ENCODE data around the gene MED9.
"Not testable (repeated sequence)": the region's sequence is repeated elsewhere in the genome, so short reads cannot be mapped to it uniquely, and the experiment has no call there.

The MED9 gene

DNA sequence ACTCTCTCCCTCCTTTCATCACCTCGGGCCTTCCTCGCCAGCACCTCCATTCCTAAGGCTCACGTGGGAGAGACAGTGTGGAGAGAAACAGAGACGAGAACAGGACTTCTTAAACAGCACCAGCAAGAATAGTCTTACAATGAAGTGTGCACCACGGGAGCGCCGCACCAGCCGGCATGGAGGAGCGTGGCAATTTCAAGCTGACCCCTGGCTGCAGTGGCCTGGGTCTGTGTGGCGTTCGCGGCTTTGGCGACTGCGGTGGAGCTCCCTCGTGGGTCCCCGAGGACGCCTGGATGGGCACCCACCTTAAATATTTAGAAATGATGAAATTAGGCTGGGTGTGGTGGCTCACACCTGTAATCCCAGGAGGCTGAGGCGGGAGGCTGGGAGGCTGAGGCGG is 20.5 kb upstream of the MED9 start:
- DNase-seq, result no peak

DNA sequence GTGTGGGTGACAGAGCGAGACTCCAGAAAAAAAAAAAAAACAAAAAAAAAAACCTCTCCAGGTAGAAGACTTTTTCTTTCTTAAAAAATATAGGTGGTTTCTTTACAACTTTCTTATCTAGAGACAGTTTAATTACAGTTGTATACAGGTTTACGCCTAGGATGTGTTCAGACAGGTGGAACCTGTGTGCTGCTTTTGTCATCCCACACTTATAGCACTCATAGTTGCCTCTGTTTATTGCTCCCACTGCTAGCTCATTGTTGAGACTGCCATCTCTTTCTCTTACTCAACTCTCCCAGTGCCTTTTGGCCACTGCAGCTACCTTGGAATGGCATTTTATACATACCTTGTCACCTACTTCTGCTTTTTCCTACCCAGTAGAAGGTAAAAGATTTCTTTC is 19.1 kb upstream of the MED9 start:
- DNase-seq, result no peak

DNA sequence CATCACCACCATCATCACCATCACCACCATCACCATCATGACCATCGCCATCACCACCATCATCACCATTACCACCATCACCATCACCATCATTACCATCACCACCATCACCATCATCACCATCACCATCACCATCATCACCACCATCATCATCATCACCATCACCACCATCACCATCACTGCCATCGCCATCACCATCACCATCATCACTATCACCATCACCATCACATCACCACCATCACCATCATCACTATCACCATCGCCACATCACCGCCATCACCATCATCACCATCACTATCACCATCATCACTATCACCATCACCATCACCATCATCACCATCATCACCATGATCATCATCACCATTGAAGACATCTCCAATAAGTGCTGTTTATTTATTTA is 16.8 kb upstream of the MED9 start:
- DNase-seq, result no peak

DNA sequence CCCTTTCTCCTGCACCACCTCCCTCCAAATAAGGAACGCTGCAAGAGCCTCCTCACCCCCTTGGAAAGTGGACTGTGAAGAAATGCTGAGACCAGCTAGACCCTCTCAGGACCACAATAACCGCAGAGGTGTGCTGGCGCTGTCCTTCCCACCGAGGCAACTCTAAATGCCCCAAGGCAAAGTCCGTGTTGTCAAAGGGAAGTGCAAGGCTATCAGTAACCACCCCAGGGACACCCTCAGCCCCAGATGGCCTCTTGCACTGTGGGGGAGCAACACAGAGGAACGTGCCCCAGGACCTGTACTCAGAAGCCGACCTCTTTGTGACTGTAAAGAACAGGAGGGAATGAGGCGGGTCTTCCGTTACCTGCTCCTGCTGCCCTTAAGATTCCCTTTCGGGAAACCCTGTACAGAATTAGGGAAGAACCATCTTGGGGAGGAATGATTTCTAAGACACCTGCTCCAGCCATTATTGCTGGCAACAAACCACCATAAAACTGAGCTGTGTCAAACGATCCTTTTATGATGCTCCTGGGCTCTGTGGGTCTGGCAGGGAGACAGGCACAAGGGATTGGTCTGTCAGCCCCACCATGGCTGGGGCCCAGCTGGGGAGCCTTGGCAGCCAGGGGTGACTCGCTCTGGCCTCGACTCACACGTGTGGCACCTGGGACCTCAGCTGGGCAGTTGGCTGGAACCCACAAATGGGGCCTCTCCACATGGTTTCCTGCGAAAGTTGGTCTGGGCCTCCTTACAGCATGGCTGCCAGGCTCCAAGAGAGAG is 14.6 kb upstream of the MED9 start:
- DNase-seq, result no peak

DNA sequence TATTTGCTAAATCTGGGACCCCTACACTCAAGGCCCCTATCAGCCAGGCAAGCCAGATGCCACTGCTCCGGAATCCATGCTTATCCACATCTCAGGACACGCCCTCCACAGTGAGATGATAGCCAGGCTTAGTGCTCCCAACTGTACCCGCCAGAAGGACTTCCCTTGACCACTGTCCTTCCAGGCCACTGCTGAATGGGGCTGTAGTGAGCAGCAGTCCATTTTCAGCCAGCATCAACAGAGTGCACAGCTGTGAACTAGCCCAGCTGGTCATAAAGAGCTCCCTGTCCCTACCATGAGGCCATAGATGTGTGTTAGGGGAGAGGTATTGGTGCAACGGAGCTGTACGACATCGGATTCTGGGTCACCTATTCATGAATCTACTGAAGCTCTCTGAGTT is 13.0 kb upstream of the MED9 start:
- DNase-seq, result no peak

DNA sequence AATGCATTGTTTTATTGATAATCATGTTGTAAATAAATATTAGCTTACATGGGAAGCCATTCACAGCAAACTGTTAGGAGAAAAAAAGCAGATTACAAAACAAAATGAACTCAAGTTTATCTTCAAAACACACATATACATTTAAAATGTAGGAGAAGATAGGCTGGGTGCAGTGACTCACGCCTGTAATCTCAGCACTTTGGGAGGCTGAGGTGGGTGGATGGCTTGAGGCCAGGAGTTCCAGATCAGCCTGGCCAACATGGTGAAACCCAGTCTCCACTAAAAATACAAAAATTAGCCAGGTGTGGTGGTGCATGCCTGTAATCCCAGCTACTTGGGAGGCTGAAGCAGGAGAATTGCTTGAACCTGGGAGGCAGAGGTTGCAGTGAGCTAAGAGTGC is 10.9 kb upstream of the MED9 start:
- not testable (repeated sequence) for DNase-seq

DNA sequence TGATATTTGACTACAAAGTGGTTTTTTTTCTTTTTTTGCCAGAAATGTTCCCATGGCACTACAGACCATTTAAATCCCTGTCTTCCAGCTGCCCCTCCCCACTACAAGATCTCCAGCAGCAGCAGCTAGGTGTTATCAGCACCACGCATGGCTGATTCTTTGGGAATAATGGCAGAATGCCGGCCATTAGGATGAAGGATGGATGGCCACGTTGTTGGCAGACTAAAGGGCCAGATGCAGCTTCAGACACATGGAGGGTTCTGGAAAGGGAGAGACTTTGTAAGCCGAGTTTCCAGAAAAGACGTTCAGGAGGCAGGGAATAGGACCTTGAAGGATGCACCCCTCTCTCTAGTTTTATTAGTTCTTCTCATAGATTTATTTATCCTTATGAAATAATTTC is 10.3 kb upstream of the MED9 start:
- no peak for DNase-seq

DNA sequence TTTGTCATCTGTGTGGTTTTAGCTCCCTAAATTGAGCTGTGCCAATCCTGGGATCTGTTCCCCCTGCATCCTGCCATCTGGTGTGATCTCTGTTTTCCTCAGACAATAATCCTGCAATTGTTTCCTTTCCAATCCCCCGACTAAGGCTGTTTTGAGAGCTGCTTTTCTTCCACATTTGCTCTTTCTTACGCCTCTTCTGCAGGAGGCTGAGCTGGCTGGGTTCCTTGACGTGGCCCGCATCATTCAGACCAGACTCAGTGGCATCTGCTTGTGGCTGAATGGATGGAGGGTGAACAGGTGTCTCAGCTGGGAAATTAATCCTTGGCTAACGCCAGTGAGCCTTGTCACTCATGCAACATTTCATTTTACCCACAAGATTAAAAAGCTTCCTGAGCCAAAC is 9.8 kb upstream of the MED9 start:
- DNase-seq, result no peak

DNA sequence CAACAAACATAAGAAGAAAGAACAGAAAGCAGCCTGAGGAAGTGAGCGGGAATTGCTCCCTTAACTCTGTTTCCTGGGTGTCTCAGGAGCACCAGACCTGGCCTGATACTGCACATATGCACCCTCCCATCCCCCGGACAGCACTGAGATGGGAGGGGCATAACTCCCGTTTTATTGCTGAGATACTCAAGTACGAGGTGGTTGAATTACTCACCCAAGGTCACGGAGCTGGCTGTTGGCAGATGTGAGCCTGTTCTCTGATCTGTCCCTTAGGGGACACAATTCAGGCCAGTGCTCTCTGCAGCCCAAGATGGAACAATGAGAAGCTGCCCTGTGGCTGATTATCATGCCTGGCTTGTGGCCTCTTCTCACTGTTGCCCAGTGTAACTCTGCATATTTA is 9.1 kb upstream of the MED9 start:
- DNase-seq, result no peak

DNA sequence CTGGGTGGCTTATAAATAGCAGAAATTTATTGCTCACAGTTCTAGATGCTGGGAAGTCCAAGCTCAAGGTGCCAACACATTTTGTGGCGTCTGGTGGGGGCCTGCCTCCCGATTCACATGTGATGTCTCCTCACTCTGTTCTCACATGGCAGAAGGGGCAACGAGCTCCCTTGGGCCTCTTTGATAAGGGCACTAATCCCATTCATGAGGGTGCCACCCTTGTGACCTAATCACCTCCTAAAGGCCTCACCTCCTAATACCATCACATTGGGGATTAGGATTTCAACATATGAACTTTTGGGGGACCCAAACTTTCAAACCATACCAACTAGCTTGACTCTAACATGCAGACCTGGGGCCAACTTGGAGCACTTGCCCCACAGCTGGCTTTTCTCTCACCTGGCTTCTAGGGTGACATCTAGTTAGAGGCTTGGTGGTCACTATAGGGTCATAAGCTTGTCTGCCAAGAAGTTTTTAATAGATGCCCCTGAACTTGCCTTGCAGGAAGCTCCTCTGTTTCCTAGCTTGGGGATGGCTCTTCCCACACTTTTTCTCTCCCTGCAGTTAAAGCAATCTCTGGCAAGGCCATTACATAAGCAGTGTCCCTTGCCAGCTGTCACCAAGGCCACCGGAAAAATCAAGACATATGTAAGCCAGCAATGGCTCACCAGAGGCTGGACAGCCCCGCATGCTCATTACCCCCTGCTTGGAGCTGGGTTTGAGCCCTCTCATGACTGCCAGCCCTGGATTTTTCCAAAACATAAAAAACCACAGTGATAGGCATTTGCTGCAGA is 8.4 kb upstream of the MED9 start:
- no peak for DNase-seq

DNA sequence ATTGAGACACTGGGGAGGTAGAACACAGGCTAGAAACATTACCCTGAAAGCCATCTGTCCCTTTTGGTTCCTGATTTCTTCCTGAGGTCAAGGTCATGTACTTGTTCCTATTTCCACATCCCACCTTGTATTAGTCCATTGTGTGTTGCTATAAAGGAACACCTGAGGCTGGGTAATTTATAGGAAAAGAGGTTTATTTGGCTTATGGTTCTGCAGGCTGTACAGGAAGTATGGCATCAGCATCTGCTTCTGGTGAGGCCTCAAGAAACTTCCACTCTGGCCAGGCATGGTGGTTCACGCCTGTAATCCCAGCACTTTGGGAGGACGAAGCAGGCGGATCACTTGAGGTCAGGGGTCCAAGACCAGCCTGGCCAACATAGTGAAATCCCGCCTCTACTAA is 7.4 kb upstream of the MED9 start:
- DNase-seq, result no peak

DNA sequence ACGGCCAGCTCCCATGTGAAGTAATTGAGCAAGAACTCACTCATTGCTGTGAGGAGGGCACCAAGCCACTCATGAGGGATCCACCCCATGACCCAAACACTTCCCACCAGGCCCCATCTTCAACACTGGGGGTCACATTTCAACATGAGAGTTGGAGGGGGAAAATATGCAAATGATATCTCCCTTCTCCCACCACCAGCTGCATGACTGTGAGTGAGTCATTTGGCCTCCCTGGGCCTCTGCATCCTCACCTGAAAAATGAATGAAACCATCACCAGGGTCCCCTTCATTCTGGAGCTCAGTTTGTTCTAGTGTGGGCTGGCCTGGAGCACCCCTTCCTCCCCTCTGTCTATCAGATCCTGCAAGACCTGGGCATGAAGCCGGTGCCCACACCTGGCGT is 6.8 kb upstream of the MED9 start:
- DNase-seq, result no peak

DNA sequence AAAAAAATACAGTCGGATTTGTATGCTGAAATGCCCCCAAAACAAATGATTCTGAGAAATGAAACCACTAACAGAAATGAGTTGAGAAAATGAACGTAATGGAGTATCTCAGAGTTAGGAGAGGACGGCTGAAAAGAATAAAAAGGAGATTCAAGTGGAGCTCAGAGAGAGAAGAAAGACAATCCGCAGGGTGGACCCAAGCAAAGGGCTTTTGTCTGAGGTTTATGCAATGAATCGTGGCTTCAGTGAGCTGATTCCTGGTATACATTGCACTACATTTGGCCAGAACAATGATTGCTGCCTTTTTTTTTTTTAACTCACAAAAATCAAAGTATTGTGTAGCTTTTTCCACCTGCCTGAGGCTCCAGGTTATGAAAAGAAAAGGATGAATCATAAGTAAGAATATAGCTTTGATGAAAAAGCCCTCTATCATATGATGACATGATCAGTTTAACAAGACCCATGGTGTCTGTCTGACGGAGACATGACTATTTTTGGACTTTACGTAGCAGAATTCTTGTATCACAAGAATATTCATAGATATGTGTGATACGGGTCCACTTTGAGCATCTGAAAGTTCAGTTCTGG is 4.4 kb upstream of the MED9 start:
- no peak for DNase-seq

DNA sequence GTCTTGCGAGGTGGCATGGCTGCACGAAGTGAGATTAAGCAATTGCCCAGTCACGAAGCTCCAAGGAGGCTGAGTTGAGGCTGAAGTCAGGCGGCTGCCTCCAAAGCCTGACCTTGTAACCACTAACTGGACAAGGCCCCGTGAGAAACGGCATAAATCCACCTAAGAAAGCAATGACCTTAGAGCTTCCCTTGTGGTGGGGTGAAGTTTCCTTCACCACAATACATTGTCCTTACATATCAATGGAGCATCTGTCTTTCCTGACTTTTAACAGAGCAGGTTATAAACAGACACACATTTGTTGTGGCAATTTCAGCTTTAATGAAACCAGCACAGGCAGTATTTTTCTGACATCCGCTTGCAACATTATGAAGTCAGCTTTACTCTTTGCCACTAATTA is 2.5 kb upstream of the MED9 start:
- DNase-seq, result no peak

DNA sequence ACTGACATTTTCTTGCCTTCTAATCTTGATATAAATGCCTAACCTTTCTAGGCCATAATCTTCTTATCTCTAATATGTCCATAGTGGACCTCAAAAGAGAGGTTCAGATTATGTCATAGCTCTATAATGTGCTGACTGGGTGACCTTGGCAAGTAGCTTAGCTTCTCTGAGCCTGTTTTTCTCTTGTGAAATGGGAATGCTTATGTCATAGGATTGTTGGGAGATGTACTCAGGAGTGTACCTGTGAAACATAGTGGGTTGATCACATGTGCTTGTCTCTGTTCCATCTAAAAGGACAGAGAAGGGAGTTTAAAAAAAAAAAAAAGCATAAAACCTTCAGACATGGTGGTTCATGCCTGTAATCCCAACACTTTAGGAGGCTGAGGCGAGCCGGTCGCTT is 2.4 kb downstream of the MED9 start:
- no peak for DNase-seq

DNA sequence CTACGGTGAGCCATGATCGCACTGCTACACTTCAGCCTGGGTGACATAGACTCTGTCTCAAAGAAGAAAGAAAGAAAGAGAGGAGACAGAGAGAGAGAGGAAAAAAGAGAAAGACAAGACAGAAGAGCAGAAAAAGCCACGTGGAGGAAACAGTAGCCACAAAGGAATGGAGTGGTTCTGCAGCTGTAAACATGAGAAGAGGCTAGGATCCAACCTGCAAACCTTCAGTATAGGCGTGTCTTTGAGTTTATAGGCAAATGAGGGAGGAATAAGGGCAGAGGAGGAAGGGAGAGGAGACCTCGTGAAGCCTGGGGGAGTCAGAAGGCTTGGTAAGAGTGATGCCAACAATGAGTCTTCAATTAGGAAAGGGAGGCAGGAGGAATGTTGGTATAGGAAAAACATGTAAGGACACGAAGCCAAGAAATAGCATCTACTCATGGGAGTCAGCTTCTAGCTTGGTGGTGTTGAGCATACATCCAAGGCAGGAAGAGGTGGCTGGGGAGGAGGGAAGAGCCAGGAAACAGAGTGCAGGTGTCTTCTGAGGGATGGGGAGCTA is 3.9 kb downstream of the MED9 start:
- DNase-seq, result no peak

DNA sequence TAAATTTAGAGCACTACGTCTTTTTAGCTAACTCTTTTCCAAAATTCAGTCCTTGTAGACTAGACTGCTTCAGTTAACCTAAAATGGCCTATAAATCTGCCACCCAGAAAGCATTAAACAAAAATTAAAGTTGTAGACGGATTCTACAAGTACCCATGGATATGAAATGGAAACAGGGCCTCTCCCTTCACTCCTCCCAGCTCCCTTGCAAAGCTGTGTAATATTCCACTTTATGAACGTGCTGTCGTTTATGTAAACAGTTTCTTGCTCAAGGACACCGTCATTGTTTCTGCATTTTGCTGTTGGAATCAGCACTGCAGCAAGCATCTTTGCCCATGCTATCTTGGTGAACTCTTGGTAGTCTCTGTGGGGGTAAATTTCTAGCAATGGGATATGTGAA is 5.1 kb downstream of the MED9 start:
- DNase-seq, result no peak

DNA sequence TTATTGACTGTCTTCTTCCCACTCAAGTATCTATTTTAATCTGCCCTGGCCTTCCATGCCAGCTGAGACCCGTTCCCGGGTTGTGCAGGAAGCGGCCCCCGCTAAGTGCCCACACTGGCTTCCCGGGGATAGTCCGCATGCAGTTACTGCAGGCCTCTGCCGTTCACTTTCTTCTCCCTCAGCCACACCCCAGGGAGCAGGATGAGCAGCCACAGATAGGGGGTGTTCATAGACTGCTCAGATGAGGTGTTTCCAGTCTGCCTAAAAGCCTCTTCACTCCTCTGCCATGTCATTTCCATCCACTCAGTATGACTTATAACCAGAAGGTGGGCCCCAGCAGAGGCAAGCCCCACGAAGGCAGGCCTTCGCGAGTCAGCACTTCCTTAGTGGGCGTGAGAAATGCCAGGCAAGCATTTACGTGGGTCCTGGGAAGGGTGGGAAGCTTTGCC is 7.7 kb downstream of the MED9 start:
- no peak for DNase-seq

DNA sequence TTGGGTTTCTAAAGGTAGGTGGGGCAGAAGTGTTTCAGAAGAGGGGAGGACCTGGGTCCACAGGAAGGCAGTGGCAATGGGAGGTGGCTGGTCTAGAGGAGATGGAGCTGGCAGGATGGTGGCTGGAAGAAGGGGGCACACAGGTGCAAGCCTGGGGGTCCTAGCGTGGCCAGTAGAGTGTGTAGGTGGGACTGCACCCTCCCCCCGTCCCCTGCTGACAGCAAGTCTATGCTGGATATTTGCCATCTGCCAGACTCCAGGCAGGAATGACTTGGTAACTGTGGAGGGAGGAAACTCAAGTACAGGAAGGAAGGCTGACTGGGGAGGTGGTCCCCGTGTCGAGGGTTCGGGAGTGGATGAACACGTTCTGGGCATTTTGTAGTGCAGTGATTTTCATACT is 8.6 kb downstream of the MED9 start:
- no peak for DNase-seq

DNA sequence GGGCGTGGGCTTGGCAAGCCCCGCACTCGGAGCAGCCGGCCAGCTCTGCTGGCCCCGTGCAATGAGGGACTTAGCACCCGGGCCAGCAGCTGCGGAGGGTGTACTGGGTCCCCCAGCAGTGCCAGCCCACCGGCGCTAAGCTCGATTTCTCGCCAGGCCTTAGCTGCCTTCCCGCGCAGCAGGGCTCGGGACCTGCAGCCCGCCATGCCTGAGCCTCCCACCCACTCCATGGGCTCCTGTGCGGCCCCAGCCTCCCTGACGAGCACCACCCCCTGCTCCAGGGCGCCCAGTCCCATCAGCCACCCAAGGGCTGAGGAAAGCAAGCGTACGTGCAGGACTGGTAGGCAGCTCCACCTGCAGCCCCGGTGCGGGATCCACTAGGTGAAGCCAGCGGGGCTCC is 9.6 kb downstream of the MED9 start:
- not testable (repeated sequence) for DNase-seq

DNA sequence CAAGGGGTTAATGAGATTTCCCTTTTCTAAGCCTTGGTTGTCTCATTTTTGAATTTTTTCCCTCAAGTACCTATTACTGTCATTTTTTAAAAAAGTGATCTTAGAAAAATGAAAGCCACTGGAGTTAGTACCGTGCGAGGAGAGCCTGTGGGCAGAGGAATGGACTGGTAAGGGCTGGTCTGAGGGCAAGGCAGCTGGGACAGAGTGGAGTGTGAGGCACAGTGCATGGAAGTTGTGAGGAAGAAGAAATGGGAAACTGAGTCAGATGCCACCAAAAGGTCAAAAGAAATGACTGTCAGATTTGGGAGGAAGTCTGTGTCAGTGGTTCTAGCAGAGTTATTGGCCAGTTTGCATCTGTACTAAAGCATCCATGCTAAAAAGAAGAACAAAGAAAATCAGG is 11.2 kb downstream of the MED9 start:
- DNase-seq, result no peak

DNA sequence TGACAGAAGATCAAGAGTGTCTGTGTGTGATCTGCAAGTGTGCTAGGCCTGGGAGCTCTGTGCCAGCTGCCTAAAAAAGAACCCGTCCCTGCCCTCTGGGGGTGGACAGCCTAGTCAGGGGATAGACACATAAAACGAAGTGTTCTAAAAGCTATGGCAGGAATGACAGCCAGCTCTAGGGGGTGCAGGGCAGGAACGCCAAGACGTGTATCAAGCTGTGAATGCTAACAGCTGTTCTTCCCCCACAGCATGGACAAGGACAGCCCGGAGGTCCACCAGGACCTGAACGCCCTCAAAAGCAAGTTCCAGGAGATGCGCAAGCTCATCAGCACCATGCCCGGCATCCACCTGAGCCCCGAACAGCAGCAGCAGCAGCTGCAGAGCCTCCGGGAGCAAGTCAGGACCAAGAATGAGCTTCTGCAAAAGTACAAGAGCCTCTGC is 14.3 kb downstream of the MED9 start:
- no peak for DNase-seq

DNA sequence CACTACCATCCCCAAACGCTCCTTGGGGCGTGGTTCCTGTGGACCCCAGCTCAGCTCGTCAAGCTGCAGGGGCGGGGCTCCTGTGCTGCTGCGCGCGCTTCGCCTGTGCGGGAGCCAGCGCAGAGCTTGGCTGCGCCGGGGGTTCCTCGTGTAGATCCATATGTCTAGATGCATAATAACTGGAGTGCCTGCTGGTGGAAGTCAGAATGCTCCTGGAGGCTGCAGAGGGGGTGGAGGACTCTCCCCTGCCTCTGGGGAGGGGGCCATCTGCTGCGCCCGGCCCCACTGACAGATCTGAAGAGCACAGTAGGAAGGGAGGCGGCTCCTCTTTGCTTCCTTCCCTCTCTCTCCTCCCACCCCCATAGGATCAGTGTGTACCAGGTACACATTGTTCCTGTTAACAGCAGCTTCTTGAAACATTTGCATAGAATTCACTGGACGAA is 14.8 kb downstream of the MED9 start:
- DNase-seq, result no peak

DNA sequence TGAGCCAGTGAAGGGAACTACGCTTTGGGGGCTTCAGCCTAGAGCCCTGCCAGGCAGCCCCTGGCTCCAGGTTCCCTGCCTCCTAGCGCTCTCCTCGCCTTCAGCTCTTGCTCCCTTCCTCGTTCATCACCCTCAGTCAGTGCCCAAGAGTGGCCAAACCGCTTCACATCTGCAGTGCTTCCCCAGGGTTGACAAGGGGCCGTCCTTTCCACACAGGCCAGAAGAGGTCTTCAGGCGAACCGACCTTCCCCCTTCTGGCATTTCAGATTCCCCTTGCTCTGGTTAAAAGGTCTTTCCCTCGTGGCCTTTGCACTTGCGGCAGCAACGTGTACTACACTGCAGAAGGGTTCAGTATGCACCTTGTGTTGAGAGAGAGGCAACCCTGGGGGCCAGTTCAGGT is 15.3 kb downstream of the MED9 start:
- DNase-seq, result no peak

Data from GF-D8 (cell line).